ENCODE results near the gene RPL29. TPM values are rescaled to one million over a fixed set of nuclear protein-coding genes. Genes with fewer than 3 reads are reported as not detected.

Gene RPL29
- total RNA-seq, 1 experiment from 2014 or later, result 995 TPM

GRCh38 chr3:52041118-52041731, 45.5 kb upstream of the RPL29 start:
- ChIA-PET CTCF (interaction anchor here (0.6 to 1.2 kb wide), 2 partner anchors 12 to 1720 kb away, joined by 3 read pairs; no protein-coding TSS in a partner anchor), POLR2A (no interaction called here)
- Mint-ChIP-seq H3K27me3 (ENCODE audit: insufficient read depth, unreplicated experiment) (no peaks in the 10 kb centered on the region), H3K4me1 (ENCODE audit: low read depth, unreplicated experiment) (no peaks in the 10 kb centered on the region), H3K9me3 (ENCODE audit: unreplicated experiment) (no peaks in the 10 kb centered on the region), H3K36me3 (ENCODE audit: insufficient read depth, unreplicated experiment) (no peaks in the 10 kb centered on the region), H3K27ac (ENCODE audit: unreplicated experiment) (no peak overlapping the region), H3K4me3 (ENCODE audit: unreplicated experiment) (no peak overlapping the region)
- Histone ChIP-seq H3K4me3 (ENCODE audit: low read depth, low read length) (no peak overlapping the region), H3K9me3 (no peaks in the 10 kb centered on the region), H3K4me1 (no peaks in the 10 kb centered on the region), H3K27me3 (replicated peaks; ENCODE audit: control insufficient read depth, insufficient read depth, low read length) (no peaks in the 10 kb centered on the region), H3K36me3 (ENCODE audit: control insufficient read depth, insufficient read depth, low read length) (no peaks in the 10 kb centered on the region)
- intact Hi-C loops (cut with micrococcal nuclease; ENCODE audit: unreplicated experiment), result no loop called here
- TF ChIP-seq CTCF (IDR thresholded peaks at IDR 0.05; ENCODE audit: insufficient read depth in 1 of 2, low read depth in 1 of 2, low read length in 1 of 2, severe bottlenecking in 1 of 2, unreplicated experiment in 1 of 2), result peak in 1 of 2 experiments; percentile 17
- no peak for DNase-seq
- BruUV-seq (replicated peaks), result no TSS peak

GRCh38 chr3:52040600-52040999, 44.9 kb upstream of the RPL29 start:
- Histone ChIP-seq H3K9me3 (no peaks in the 10 kb centered on the region), H3K27me3 (replicated peaks; ENCODE audit: control insufficient read depth, insufficient read depth, low read length) (no peaks in the 10 kb centered on the region), H3K4me1 (no peaks in the 10 kb centered on the region), H3K36me3 (ENCODE audit: control insufficient read depth, insufficient read depth, low read length) (no peaks in the 10 kb centered on the region), H3K4me3 (ENCODE audit: low read depth, low read length) (no peak overlapping the region)
- H3K4me1 Mint-ChIP-seq (ENCODE audit: low read depth, unreplicated experiment), result no peaks in the 10 kb centered on the region
- no peak for DNase-seq
- no TSS peak for BruUV-seq (replicated peaks)
- H3K36me3 Mint-ChIP-seq (ENCODE audit: insufficient read depth, unreplicated experiment), result no peaks in the 10 kb centered on the region
- intact Hi-C loops (cut with micrococcal nuclease; ENCODE audit: unreplicated experiment), result no loop called here
- no peaks in the 10 kb centered on the region for H3K9me3 Mint-ChIP-seq (ENCODE audit: unreplicated experiment)
- H3K4me3 Mint-ChIP-seq (ENCODE audit: unreplicated experiment), result no peak overlapping the region
- H3K27me3 Mint-ChIP-seq (ENCODE audit: insufficient read depth, unreplicated experiment), result no peaks in the 10 kb centered on the region
- ChIA-PET POLR2A (no interaction called here), CTCF (interaction anchor here (1.2 kb wide), 1 partner anchor 13 kb away, joined by 3 read pairs; no protein-coding TSS in a partner anchor)
- H3K27ac Mint-ChIP-seq (ENCODE audit: unreplicated experiment), result no peak overlapping the region
- TF ChIP-seq CTCF (IDR thresholded peaks at IDR 0.05; ENCODE audit: insufficient read depth in 1 of 2, low read depth in 1 of 2, low read length in 1 of 2, severe bottlenecking in 1 of 2, unreplicated experiment in 1 of 2), result no peak

- DNase-seq, result no peak
- Histone ChIP-seq H3K9me3 (no peaks in the 10 kb centered on the region), H3K4me3 (ENCODE audit: low read depth, low read length) (no peak overlapping the region), H3K4me1 (no peaks in the 10 kb centered on the region), H3K27me3 (replicated peaks; ENCODE audit: control insufficient read depth, insufficient read depth, low read length) (no peaks in the 10 kb centered on the region), H3K36me3 (ENCODE audit: control insufficient read depth, insufficient read depth, low read length) (no peaks in the 10 kb centered on the region)
- Mint-ChIP-seq H3K36me3 (ENCODE audit: insufficient read depth, unreplicated experiment) (no peaks in the 10 kb centered on the region), H3K4me1 (ENCODE audit: low read depth, unreplicated experiment) (no peaks in the 10 kb centered on the region), H3K27me3 (ENCODE audit: insufficient read depth, unreplicated experiment) (no peaks in the 10 kb centered on the region), H3K27ac (ENCODE audit: unreplicated experiment) (no peak overlapping the region), H3K4me3 (ENCODE audit: unreplicated experiment) (no peak overlapping the region), H3K9me3 (ENCODE audit: unreplicated experiment) (no peaks in the 10 kb centered on the region)
- intact Hi-C loops (cut with micrococcal nuclease; ENCODE audit: unreplicated experiment), result no loop called here
- ChIA-PET POLR2A (no interaction called here), CTCF (no interaction called here)
- TF ChIP-seq CTCF (IDR thresholded peaks at IDR 0.05; ENCODE audit: insufficient read depth in 1 of 2, low read depth in 1 of 2, low read length in 1 of 2, severe bottlenecking in 1 of 2, unreplicated experiment in 1 of 2), result no peak
- BruUV-seq (replicated peaks), result no TSS peak
These were observed 44.2 kb upstream of the RPL29 start for GRCh38 chr3:52039846-52040245.
